Ovary (tissue), 3 donors: ENCODE measurements around the gene SPRY1.

ENCODE experiments used
- CTCF ChIP-seq, 3 donors: fragments of 450-650 bp in 2 of 3; fragments of 200-600 bp in 1 of 3; IDR thresholded peaks; one replicate each; pipeline versions ENCODE4 v1.5.1 to v1.8.0; 2016 to 2022; ENCODE audit warnings: antibody characterized with exemption in 3 of 3, mild to moderate bottlenecking in 1 of 3
- POLR2A ChIP-seq: fragments of 450-650 bp; IDR thresholded peaks from one replicate; pipeline ENCODE4 v1.6.1; 2017; ENCODE audit warnings: antibody characterized with exemption, mild to moderate bottlenecking, moderate library complexity
- donor health status: DM: no; HTN: no; CAD: no.

GRCh38 chr4:123421937-123422781, 25.6 kb downstream of the SPRY1 start:
- TF ChIP-seq POLR2A: no peak
- no peak for TF ChIP-seq CTCF (IDR thresholded peaks at IDR 0.05)
